Activated naive CD8-positive, alpha-beta T cell treated with anti-CD3 and anti-CD28 coated beads for 36 hours (primary cell): Measurements from ENCODE around the gene GTF3C4. TPM values are rescaled to one million over a fixed set of nuclear protein-coding genes. Genes with fewer than 3 reads are reported as not detected.

Experiments
- DNase-seq: peaks from one replicate; pipeline ENCODE4 v3.0.0; 2021
- H3K27ac Mint-ChIP-seq: one replicate; pipeline ENCODE4 v1.8.0; 2022; ENCODE audit warnings: mild to moderate bottlenecking, moderate library complexity, mixed read lengths
- H3K27me3 Mint-ChIP-seq: one replicate; pipeline ENCODE4 v1.8.0; 2022; ENCODE audit warnings: mild to moderate bottlenecking, mixed read lengths
- H3K36me3 Mint-ChIP-seq: one replicate; pipeline ENCODE4 v1.8.0; 2021; ENCODE audit warnings: mild to moderate bottlenecking, mixed read lengths
- H3K4me1 Mint-ChIP-seq: one replicate; pipeline ENCODE4 v1.8.0; 2021; ENCODE audit warnings: mixed read lengths
- H3K4me3 Mint-ChIP-seq: one replicate; pipeline ENCODE4 v1.8.0; 2022; ENCODE audit warnings: mild to moderate bottlenecking, moderate library complexity, mixed read lengths
- H3K9me3 Mint-ChIP-seq: one replicate; pipeline ENCODE4 v1.8.0; 2022; ENCODE audit warnings: mixed read lengths
- total RNA-seq, 2 experiments: library from RNA; stranded (reverse); gene quantifications; one replicate each; pipeline ENCODE4 v1.2.3, GENCODE V29; 2021

GTF3C4 gene
- total RNA-seq, 2 experiments from 2014 or later: 21.8 to 23.4 TPM

GRCh38 chr9:132728071-132728470 is 57.8 kb downstream of the GTF3C4 start:
- H3K4me1 Mint-ChIP-seq: no peaks in the 10 kb centered on the region
- H3K27me3 Mint-ChIP-seq: peaks cover 16% of the 10 kb centered on the region
- no peaks in the 10 kb centered on the region for H3K9me3 Mint-ChIP-seq
- no peak overlapping the region for H3K27ac Mint-ChIP-seq
- DNase-seq: no peak
- H3K36me3 Mint-ChIP-seq: no peaks in the 10 kb centered on the region
- H3K4me3 Mint-ChIP-seq: no peak overlapping the region

GRCh38 chr9:132728497-132728896 is 58.2 kb downstream of the GTF3C4 start:
- H3K4me1 Mint-ChIP-seq: no peaks in the 10 kb centered on the region
- no peaks in the 10 kb centered on the region for H3K9me3 Mint-ChIP-seq

GRCh38 chr9:132729235-132729890 is 59.1 kb downstream of the GTF3C4 start:
- Mint-ChIP-seq H3K4me1 (no peaks in the 10 kb centered on the region), H3K36me3 (no peaks in the 10 kb centered on the region), H3K27me3 (peaks cover 18% of the 10 kb centered on the region), H3K27ac (no peak overlapping the region), H3K9me3 (no peaks in the 10 kb centered on the region), H3K4me3 (no peak overlapping the region)
- DNase-seq: no peak

More at GRCh38 chr9:132728497-132728896, 58.2 kb downstream of the GTF3C4 start:
- Mint-ChIP-seq H3K27me3 (peaks cover 18% of the 10 kb centered on the region), H3K27ac (no peak overlapping the region), H3K4me3 (no peak overlapping the region), H3K36me3 (no peaks in the 10 kb centered on the region)
- no peak for DNase-seq

GRCh38 chr9:132730054-132731033 is 60.1 kb downstream of the GTF3C4 start:
- Mint-ChIP-seq H3K4me3 (no peak overlapping the region), H3K27ac (no peak overlapping the region), H3K27me3 (peaks cover 21% of the 10 kb centered on the region)

GRCh38 chr9:132731230-132731629 is 61.0 kb downstream of the GTF3C4 start:
- H3K27ac Mint-ChIP-seq: no peak overlapping the region

More at GRCh38 chr9:132730054-132731033, 60.1 kb downstream of the GTF3C4 start:
- Mint-ChIP-seq H3K36me3 (no peaks in the 10 kb centered on the region), H3K9me3 (no peaks in the 10 kb centered on the region), H3K4me1 (no peaks in the 10 kb centered on the region)
- DNase-seq: no peak

GRCh38 chr9:132732326-132733259 is 62.3 kb downstream of the GTF3C4 start:
- no peak for DNase-seq
- peaks cover 17% of the 10 kb centered on the region for H3K27me3 Mint-ChIP-seq
- no peaks in the 10 kb centered on the region for H3K36me3 Mint-ChIP-seq
- no peaks in the 10 kb centered on the region for H3K9me3 Mint-ChIP-seq
- no peak overlapping the region for H3K4me3 Mint-ChIP-seq
- H3K4me1 Mint-ChIP-seq: no peaks in the 10 kb centered on the region
- H3K27ac Mint-ChIP-seq: no peak overlapping the region

More at GRCh38 chr9:132731230-132731629, 61.0 kb downstream of the GTF3C4 start:
- no peaks in the 10 kb centered on the region for H3K36me3 Mint-ChIP-seq
- no peaks in the 10 kb centered on the region for H3K4me1 Mint-ChIP-seq
- no peaks in the 10 kb centered on the region for H3K9me3 Mint-ChIP-seq
- DNase-seq: no peak
- peaks cover 21% of the 10 kb centered on the region for H3K27me3 Mint-ChIP-seq
- H3K4me3 Mint-ChIP-seq: no peak overlapping the region

- Mint-ChIP-seq H3K27me3 (peaks cover 12% of the 10 kb centered on the region), H3K36me3 (no peaks in the 10 kb centered on the region), H3K27ac (no peak overlapping the region), H3K9me3 (no peaks in the 10 kb centered on the region), H3K4me3 (no peak overlapping the region), H3K4me1 (no peaks in the 10 kb centered on the region)
- no peak for DNase-seq
Measured at GRCh38 chr9:132733260-132733815, 63.1 kb downstream of the GTF3C4 start.

GRCh38 chr9:132739710-132740310 is 69.5 kb downstream of the GTF3C4 start:
- no peaks in the 10 kb centered on the region for H3K9me3 Mint-ChIP-seq
- no peak overlapping the region for H3K4me3 Mint-ChIP-seq
- no peaks in the 10 kb centered on the region for H3K4me1 Mint-ChIP-seq
- no peaks in the 10 kb centered on the region for H3K36me3 Mint-ChIP-seq
- H3K27me3 Mint-ChIP-seq: peaks cover 37% of the 10 kb centered on the region
- DNase-seq: no peak
- H3K27ac Mint-ChIP-seq: no peak overlapping the region

GRCh38 chr9:132740526-132741309 is 70.5 kb downstream of the GTF3C4 start:
- Mint-ChIP-seq H3K27me3 (peaks cover 42% of the 10 kb centered on the region), H3K36me3 (no peaks in the 10 kb centered on the region), H3K9me3 (no peaks in the 10 kb centered on the region), H3K27ac (no peak overlapping the region), H3K4me3 (no peak overlapping the region), H3K4me1 (peaks cover 2% of the 10 kb centered on the region)
- no peak for DNase-seq

- H3K27me3 Mint-ChIP-seq: peaks cover 52% of the 10 kb centered on the region
- H3K27ac Mint-ChIP-seq: no peak overlapping the region
- H3K9me3 Mint-ChIP-seq: no peaks in the 10 kb centered on the region
- no peaks in the 10 kb centered on the region for H3K36me3 Mint-ChIP-seq
- peaks cover 2% of the 10 kb centered on the region for H3K4me1 Mint-ChIP-seq
- no peak overlapping the region for H3K4me3 Mint-ChIP-seq
- no peak for DNase-seq
Measured at GRCh38 chr9:132742821-132743311, 72.6 kb downstream of the GTF3C4 start.

- no peaks in the 10 kb centered on the region for H3K36me3 Mint-ChIP-seq
- peaks cover 2% of the 10 kb centered on the region for H3K4me1 Mint-ChIP-seq
- H3K27me3 Mint-ChIP-seq: peaks cover 52% of the 10 kb centered on the region
- no peaks in the 10 kb centered on the region for H3K9me3 Mint-ChIP-seq
- DNase-seq: no peak
- no peak overlapping the region for H3K27ac Mint-ChIP-seq
- no peak overlapping the region for H3K4me3 Mint-ChIP-seq
Measured at GRCh38 chr9:132743931-132744479, 73.7 kb downstream of the GTF3C4 start.
